ENCODE measurements around the gene FHIT.

Gene FHIT

GRCh38 chr3:60599586-60599985 is 651.7 kb downstream of the FHIT start:
- H3K4me3 ChIP-seq (ENCODE audit: low read depth, low read length): no peak overlapping the region
- TF ChIP-seq, protein P1, sequence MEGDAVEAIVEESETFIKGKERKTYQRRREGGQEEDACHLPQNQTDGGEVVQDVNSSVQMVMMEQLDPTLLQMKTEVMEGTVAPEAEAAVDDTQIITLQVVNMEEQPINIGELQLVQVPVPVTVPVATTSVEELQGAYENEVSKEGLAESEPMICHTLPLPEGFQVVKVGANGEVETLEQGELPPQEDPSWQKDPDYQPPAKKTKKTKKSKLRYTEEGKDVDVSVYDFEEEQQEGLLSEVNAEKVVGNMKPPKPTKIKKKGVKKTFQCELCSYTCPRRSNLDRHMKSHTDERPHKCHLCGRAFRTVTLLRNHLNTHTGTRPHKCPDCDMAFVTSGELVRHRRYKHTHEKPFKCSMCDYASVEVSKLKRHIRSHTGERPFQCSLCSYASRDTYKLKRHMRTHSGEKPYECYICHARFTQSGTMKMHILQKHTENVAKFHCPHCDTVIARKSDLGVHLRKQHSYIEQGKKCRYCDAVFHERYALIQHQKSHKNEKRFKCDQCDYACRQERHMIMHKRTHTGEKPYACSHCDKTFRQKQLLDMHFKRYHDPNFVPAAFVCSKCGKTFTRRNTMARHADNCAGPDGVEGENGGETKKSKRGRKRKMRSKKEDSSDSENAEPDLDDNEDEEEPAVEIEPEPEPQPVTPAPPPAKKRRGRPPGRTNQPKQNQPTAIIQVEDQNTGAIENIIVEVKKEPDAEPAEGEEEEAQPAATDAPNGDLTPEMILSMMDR (IDR thresholded peaks at IDR 0.05; ENCODE audit: borderline replicate concordance, insufficient read depth, low read depth, low read length): no peak

DNA sequence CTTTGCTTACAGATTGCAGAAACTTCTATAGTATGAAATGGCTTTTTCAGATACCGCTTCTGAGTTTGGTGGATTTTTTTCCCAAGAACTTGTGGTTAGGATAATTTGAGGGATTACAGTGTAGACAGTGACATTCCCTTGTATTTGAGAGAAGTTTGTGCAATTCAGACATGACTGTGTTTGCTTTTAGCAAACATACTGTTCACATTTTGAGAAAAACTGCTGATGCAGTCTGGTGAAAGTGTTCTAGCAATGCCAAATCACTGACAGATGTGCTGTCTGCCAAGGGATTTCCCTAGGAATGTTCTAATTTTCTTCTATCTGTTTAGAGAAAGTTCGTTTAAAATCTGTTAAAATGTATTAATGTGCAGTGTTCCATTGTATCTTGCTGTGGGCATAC is 652.6 kb downstream of the FHIT start:
- no peak overlapping the region for H3K4me3 ChIP-seq (ENCODE audit: low read depth, low read length)
- TF ChIP-seq, protein P1 (IDR thresholded peaks at IDR 0.05; ENCODE audit: borderline replicate concordance, insufficient read depth, low read depth, low read length): no peak

DNA sequence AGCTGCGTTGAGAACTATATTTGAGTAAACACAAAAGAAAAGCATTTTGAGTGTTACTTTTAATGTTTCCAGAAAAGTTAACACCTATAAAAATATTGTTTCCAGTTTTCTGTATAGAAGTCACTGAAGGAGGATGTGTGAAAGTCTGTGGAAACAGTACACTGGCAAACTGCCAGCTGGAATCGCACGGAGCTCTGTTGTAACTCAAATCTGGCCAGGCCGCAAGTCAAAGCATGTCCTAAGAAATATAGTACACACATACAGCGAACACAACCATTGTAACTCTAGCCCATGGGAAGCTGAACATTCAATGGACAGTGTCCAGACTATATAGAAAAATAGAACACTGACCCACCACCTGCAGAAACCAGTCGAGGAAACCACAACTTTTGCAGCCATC is 657.2 kb downstream of the FHIT start:
- TF ChIP-seq, protein P1 (IDR thresholded peaks at IDR 0.05; ENCODE audit: borderline replicate concordance, insufficient read depth, low read depth, low read length): no peak
- H3K4me3 ChIP-seq (ENCODE audit: low read depth, low read length): no peak overlapping the region

DNA sequence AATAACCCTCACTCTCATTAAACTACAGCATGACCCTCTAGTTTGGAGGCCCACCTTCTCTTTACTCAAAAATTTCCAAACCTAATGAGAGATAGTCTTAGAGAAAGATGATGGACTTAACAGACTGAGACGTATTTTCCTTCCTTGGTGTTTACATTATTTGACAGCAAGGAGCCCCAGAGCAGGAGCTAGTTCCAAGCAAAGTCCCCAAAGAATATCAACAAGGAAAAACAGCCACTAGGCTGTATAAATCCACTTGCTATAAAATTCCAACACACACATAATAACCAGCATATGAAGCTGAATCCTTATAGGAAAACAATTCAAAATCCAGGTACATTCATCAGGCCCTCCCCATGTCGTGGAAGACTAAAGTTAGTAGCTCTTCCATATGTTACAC is 660.0 kb downstream of the FHIT start:
- TF ChIP-seq, protein P1 (IDR thresholded peaks at IDR 0.05; ENCODE audit: borderline replicate concordance, insufficient read depth, low read depth, low read length): no peak
- H3K4me3 ChIP-seq (ENCODE audit: low read depth, low read length): no peak overlapping the region

DNA sequence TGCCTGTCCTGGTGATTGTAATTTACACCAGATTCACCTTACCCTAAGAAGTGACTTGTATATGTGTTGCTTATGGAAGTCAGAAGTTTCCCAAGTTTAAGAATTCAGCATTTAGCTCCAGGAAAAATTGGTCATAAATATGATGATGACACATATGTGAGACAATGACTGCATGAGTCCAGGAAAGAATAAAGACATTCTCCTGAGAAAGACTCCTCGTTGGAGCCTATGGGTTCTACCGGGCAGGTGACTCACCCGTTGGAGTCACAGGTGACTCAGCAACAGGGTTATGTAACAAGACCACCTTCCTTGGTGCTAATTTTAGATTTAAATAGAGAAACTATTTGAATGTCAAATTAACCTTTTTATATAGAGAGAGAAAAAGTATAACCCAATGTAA is 662.4 kb downstream of the FHIT start:
- no peak overlapping the region for H3K4me3 ChIP-seq (ENCODE audit: low read depth, low read length)

GRCh38 chr3:60585918-60586317 is 665.3 kb downstream of the FHIT start:
- no peak overlapping the region for H3K4me3 ChIP-seq (ENCODE audit: low read depth, low read length)
- TF ChIP-seq, protein P1 (IDR thresholded peaks at IDR 0.05; ENCODE audit: borderline replicate concordance, insufficient read depth, low read depth, low read length): no peak

More for the DNA sequence above, 662.4 kb downstream of the FHIT start:
- TF ChIP-seq, protein P1 (IDR thresholded peaks at IDR 0.05; ENCODE audit: borderline replicate concordance, insufficient read depth, low read depth, low read length): no peak

- TF ChIP-seq, protein P1 (IDR thresholded peaks at IDR 0.05; ENCODE audit: borderline replicate concordance, insufficient read depth, low read depth, low read length): no peak
- H3K4me3 ChIP-seq (ENCODE audit: low read depth, low read length): no peak overlapping the region
Measured at GRCh38 chr3:60584250-60584649, 667.0 kb downstream of the FHIT start.
